Measurements from ENCODE around the gene MEMO1.

MEMO1 gene

DNA sequence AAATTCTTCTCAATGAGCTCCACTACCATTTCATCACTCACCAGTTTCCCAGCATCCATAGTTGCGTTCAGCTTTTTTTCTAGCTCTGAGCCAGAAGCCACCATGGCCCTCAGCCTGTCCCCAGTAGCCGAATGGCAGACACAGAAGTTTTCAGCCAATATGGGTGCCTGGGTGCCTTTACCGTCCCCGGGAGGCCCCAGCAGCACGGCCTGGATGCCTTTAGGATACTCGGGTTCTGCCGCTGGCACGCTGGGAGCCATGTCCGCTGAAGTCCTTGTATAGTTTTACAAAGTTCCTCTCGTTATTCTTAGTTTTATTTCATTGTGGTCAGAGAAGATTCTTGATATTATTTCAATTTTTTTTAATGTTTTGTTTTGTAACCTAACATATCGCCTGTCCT, 187.2 kb downstream of the MEMO1 start:
- no peak for DNase-seq (ENCODE audit: low read depth)

DNA sequence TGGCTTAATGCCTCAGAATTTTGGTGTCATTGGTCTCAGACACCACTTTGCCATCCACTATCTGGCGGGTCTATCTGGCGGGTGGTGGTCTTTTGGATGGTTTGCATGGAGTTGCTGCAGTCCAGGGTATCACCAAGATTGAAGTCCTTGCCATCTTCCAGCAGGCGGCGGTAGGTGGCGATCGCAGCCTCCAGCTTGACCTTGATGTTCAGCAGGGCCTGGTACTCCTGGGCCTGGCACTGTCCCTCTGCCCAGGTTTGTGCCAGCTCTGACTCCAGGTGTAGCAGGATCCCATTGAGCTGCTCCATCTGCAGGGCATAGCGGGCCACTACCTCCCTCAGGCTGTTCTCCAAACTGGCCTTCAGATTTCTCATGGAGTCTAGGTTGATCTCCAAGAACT, 188.2 kb downstream of the MEMO1 start:
- no peak for DNase-seq (ENCODE audit: low read depth)

All from stimulated activated CD8-positive, alpha-beta memory T cell treated with anti-CD3 and anti-CD28 coated beads, Interleukin-15, amount 100 ng/mL, for 24 hours (primary cell).